ENCODE measurements around the gene NRG3.
A peak's percentile ranks its signal among the peaks of the same experiment; 100 is the strongest.

NRG3 gene

DNA sequence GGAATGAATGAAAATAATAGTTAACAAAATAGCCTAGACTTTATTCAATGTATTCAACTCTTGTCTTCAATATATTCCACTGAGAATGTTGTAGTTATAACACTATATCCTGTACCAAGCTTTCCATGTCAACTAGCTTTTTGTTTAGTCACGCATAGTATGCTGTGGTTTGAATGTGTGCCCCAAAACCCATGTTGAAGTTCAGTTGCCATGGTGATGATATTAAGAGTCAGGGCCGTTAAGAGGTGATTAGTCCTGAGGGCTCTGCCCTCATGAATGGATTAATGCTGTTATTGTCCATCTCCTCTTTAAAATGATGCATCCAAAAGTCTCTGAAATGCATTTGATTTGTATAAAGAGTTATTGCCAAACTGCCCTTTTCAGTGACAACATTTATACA is 887.6 kb downstream of the NRG3 start:
- Histone ChIP-seq H3K9me2 (replicated peaks; ENCODE audit: control insufficient read depth, low read length) (no peaks in the 10 kb centered on the region; the same call in 1 of the 2 replicates), H3F3A (ENCODE audit: control insufficient read depth, insufficient read depth) (no peaks in the 10 kb centered on the region), H3K4me1 (ENCODE audit: control insufficient read depth, low read length) (no peaks in the 10 kb centered on the region), H3K27me3 (ENCODE audit: control insufficient read depth, low read length) (no peaks in the 10 kb centered on the region), H4K20me1 (ENCODE audit: control insufficient read depth, insufficient read depth, low read depth, low read length) (no peaks in the 10 kb centered on the region), H3K36me3 (ENCODE audit: control insufficient read depth, low read length) (no peaks in the 10 kb centered on the region), H3K27ac (ENCODE audit: low read depth, low read length) (no peak overlapping the region), H3K9me3 (ENCODE audit: control insufficient read depth, insufficient read depth, low read length) (no peaks in the 10 kb centered on the region), H3K4me3 (ENCODE audit: low read length) (no peak overlapping the region), H3K4me2 (ENCODE audit: low read length) (no peak overlapping the region), H3K79me2 (ENCODE audit: control insufficient read depth, low read length) (no peaks in the 10 kb centered on the region)
- TF ChIP-seq, protein P1, sequence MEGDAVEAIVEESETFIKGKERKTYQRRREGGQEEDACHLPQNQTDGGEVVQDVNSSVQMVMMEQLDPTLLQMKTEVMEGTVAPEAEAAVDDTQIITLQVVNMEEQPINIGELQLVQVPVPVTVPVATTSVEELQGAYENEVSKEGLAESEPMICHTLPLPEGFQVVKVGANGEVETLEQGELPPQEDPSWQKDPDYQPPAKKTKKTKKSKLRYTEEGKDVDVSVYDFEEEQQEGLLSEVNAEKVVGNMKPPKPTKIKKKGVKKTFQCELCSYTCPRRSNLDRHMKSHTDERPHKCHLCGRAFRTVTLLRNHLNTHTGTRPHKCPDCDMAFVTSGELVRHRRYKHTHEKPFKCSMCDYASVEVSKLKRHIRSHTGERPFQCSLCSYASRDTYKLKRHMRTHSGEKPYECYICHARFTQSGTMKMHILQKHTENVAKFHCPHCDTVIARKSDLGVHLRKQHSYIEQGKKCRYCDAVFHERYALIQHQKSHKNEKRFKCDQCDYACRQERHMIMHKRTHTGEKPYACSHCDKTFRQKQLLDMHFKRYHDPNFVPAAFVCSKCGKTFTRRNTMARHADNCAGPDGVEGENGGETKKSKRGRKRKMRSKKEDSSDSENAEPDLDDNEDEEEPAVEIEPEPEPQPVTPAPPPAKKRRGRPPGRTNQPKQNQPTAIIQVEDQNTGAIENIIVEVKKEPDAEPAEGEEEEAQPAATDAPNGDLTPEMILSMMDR (IDR thresholded peaks at IDR 0.05; ENCODE audit: low read depth, low read length, poor library complexity, severe bottlenecking): no peak
- TF ChIP-seq EZH2phosphoT487 (IDR thresholded peaks at IDR 0.05; ENCODE audit: borderline replicate concordance, low read length): no peak

GRCh38 chr10:82768040-82768439 is 893.0 kb downstream of the NRG3 start:
- Histone ChIP-seq H3K4me3 (ENCODE audit: low read length) (no peak overlapping the region), H3K36me3 (ENCODE audit: control insufficient read depth, low read length) (no peaks in the 10 kb centered on the region), H4K20me1 (ENCODE audit: control insufficient read depth, insufficient read depth, low read depth, low read length) (no peaks in the 10 kb centered on the region), H3F3A (ENCODE audit: control insufficient read depth, insufficient read depth) (no peaks in the 10 kb centered on the region), H3K79me2 (ENCODE audit: control insufficient read depth, low read length) (no peaks in the 10 kb centered on the region), H3K4me1 (ENCODE audit: control insufficient read depth, low read length) (no peaks in the 10 kb centered on the region), H3K27me3 (ENCODE audit: control insufficient read depth, low read length) (no peaks in the 10 kb centered on the region), H3K9me2 (replicated peaks; ENCODE audit: control insufficient read depth, low read length) (no peaks in the 10 kb centered on the region), H3K4me2 (ENCODE audit: low read length) (no peak overlapping the region), H3K9me3 (ENCODE audit: control insufficient read depth, insufficient read depth, low read length) (no peaks in the 10 kb centered on the region), H3K27ac (ENCODE audit: low read depth, low read length) (no peak overlapping the region)
- TF ChIP-seq, protein P1 (IDR thresholded peaks at IDR 0.05; ENCODE audit: low read depth, low read length, poor library complexity, severe bottlenecking): no peak
- TF ChIP-seq EZH2phosphoT487 (IDR thresholded peaks at IDR 0.05; ENCODE audit: borderline replicate concordance, low read length): no peak

DNA sequence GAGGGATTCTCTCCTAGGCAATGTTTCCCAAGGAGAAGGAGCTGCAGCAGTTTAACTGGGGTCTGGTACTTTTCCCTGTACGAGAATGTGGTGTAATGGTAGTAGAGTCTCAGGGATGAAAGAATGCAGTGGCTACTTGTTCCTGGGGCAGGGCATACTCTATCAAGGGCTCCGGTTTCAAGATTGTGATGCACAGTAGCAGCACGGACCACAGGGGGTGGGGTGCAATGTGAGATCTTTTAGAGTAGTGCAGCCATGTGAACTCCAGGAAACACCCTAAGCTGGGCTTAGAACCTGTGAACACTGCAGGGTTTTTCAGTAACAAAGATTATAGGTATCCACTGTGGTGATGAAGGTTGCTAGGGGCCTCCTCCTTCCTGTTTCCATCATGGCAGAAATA is 903.9 kb downstream of the NRG3 start:
- H3K4me3 ChIP-seq (ENCODE audit: low read length): no peak overlapping the region
- H3K9me3 ChIP-seq (ENCODE audit: control insufficient read depth, insufficient read depth, low read length): no peaks in the 10 kb centered on the region
- no peaks in the 10 kb centered on the region for H3K4me1 ChIP-seq (ENCODE audit: control insufficient read depth, low read length)
- no peaks in the 10 kb centered on the region for H3K27me3 ChIP-seq (ENCODE audit: control insufficient read depth, low read length)
- H3K9me2 ChIP-seq (replicated peaks; ENCODE audit: control insufficient read depth, low read length): no peaks in the 10 kb centered on the region
- no peaks in the 10 kb centered on the region for H4K20me1 ChIP-seq (ENCODE audit: control insufficient read depth, insufficient read depth, low read depth, low read length)
- H3K79me2 ChIP-seq (ENCODE audit: control insufficient read depth, low read length): no peaks in the 10 kb centered on the region
- no peak for TF ChIP-seq EZH2phosphoT487 (IDR thresholded peaks at IDR 0.05; ENCODE audit: borderline replicate concordance, low read length)
- TF ChIP-seq, protein P1 (IDR thresholded peaks at IDR 0.05; ENCODE audit: low read depth, low read length, poor library complexity, severe bottlenecking): no peak
- H3K36me3 ChIP-seq (ENCODE audit: control insufficient read depth, low read length): no peaks in the 10 kb centered on the region
- no peaks in the 10 kb centered on the region for H3F3A ChIP-seq (ENCODE audit: control insufficient read depth, insufficient read depth)
- H3K4me2 ChIP-seq (ENCODE audit: low read length): no peak overlapping the region
- no peak overlapping the region for H3K27ac ChIP-seq (ENCODE audit: low read depth, low read length)

DNA sequence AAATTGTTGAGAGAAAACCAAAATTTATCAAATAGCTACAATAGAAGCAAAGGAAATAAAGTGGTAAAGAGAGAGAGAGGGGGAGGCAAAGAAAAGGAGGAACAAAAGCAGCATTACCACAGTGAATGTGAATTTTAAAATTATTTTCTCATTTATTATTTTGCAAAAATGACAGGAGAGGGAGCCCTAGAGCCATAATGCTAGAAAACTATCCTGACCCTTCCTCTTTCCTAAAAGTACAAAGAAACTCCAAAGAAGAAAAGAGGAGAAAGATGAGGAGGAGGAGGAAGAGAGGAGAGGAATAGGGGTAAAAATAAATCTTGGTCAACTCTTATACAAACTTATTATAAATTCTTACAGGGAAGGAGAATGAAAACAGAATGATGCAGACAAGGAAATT is 921.5 kb downstream of the NRG3 start:
- H3K27me3 ChIP-seq (ENCODE audit: control insufficient read depth, low read length): no peaks in the 10 kb centered on the region
- H3K4me2 ChIP-seq (ENCODE audit: low read length): no peak overlapping the region
- no peaks in the 10 kb centered on the region for H4K20me1 ChIP-seq (ENCODE audit: control insufficient read depth, insufficient read depth, low read depth, low read length)
- H3K36me3 ChIP-seq (ENCODE audit: control insufficient read depth, low read length): no peaks in the 10 kb centered on the region
- H3K9me2 ChIP-seq (replicated peaks; ENCODE audit: control insufficient read depth, low read length): no peaks in the 10 kb centered on the region
- no peaks in the 10 kb centered on the region for H3K9me3 ChIP-seq (ENCODE audit: control insufficient read depth, insufficient read depth, low read length)
- H3K4me3 ChIP-seq (ENCODE audit: low read length): no peak overlapping the region
- H3K4me1 ChIP-seq (ENCODE audit: control insufficient read depth, low read length): no peaks in the 10 kb centered on the region
- no peaks in the 10 kb centered on the region for H3K79me2 ChIP-seq (ENCODE audit: control insufficient read depth, low read length)
- no peaks in the 10 kb centered on the region for H3F3A ChIP-seq (ENCODE audit: control insufficient read depth, insufficient read depth)
- TF ChIP-seq, protein P1 (IDR thresholded peaks at IDR 0.05; ENCODE audit: low read depth, low read length, poor library complexity, severe bottlenecking): peak; percentile 44
- no peak for TF ChIP-seq EZH2phosphoT487 (IDR thresholded peaks at IDR 0.05; ENCODE audit: borderline replicate concordance, low read length)
- no peak overlapping the region for H3K27ac ChIP-seq (ENCODE audit: low read depth, low read length)

Measured in DOHH2 (cell line).